Gastrocnemius medialis (tissue), 4 donors: Measurements from ENCODE around the gene PNPLA6. TPM values are rescaled to one million over a fixed set of nuclear protein-coding genes. Genes with fewer than 3 reads are reported as not detected.

Source experiments
- ATAC-seq, 2 donors: fragments of 150-250 bp; one replicate each; pipeline ENCODE4 v1.9.1; 2016
- DNase-seq, 2 donors: peaks; one replicate each; pipeline ENCODE4 v3.0.0-alpha.2; 2019
- H3K27ac ChIP-seq, 4 donors: fragments of 200-600 bp; sonication (generic); 1 replicate in 1 of 4; 2 replicates in 3 of 4; pipeline ENCODE4 v1.5.1; 2016 to 2018; ENCODE audit warnings: mild to moderate bottlenecking in 2 of 4, moderate library complexity in 1 of 4
- H3K27me3 ChIP-seq, 3 donors: fragments of 200-600 bp; sonication (generic) in 2 of 3; 1 replicate in 1 of 3; 2 replicates in 2 of 3; pipeline versions ENCODE4 v1.5.1 to v1.6.0; 2016 to 2019; ENCODE audit warnings: mild to moderate bottlenecking in 1 of 3, moderate library complexity in 1 of 3
- H3K36me3 ChIP-seq, 2 donors: fragments of 200-600 bp; sonication (generic) in 1 of 2; one replicate each; pipeline ENCODE4 v1.5.1; 2017 to 2018
- H3K4me1 ChIP-seq, 2 donors: fragments of 200-600 bp; sonication (generic) in 1 of 2; one replicate each; pipeline ENCODE4 v1.5.1; 2016 to 2017; ENCODE audit warnings: mild to moderate bottlenecking in 2 of 2
- H3K4me3 ChIP-seq, 4 donors: fragments of 200-600 bp; sonication (generic) in 3 of 4; 1 replicate in 1 of 4; 2 replicates in 3 of 4; pipeline ENCODE4 v1.5.1; 2016 to 2019; ENCODE audit warnings: mild to moderate bottlenecking in 2 of 4
- H3K9me3 ChIP-seq, 3 donors: fragments of 200-600 bp; sonication (generic) in 2 of 3; 1 replicate in 1 of 3; 2 replicates in 2 of 3; pipeline ENCODE4 v1.5.1; 2016 to 2019
- CTCF ChIP-seq, 5 experiments: fragments of 450-650 bp in 3 of 5; fragments of 200-600 bp in 2 of 5; sonication (generic) in 2 of 5; IDR thresholded peaks in 4 of 5; conservative IDR thresholded peaks in 1 of 5; 1 replicate in 4 of 5; 2 replicates in 1 of 5; pipeline ENCODE4 v1.5.1; 2016 to 2019; ENCODE audit warnings: antibody characterized with exemption in 5 of 5, mild to moderate bottlenecking in 3 of 5, moderate library complexity in 3 of 5
- POLR2A ChIP-seq, 2 donors: fragments of 450-650 bp; IDR thresholded peaks; one replicate each; pipeline ENCODE4 v1.6.1; 2017; ENCODE audit warnings: antibody characterized with exemption in 2 of 2, mild to moderate bottlenecking in 2 of 2, moderate library complexity in 2 of 2
- in situ Hi-C, 4 donors: fragments of 200-750 bp; cut with MboI; loops; one replicate each; pipeline versions ENCODE4 v1.15.0 to v1.8.0; 2017; ENCODE audit warnings: low sequenced_read_pairs in 4 of 4
- intact Hi-C: fragments of 100-400 bp; cut with DNase I; formaldehyde crosslinking; loops from one replicate; pipeline ENCODE4 v1.15.1; 2023; ENCODE audit warnings: low total_unique reads
- total RNA-seq, 4 donors: library from RNA; depleted of rRNA; stranded (reverse); fragments of >200 nt; gene quantifications; one replicate each; pipeline versions ENCODE4 v1.1.0 to v1.2.3, GENCODE V29; 2016

Gene PNPLA6
- total RNA-seq, 4 donors from 2014 or later: 61.4 to 101 (median 75.1) TPM

GRCh38 chr19:7502552-7502951 lies 33.0 kb upstream of the PNPLA6 start:
- Histone ChIP-seq H3K36me3 (no peaks in the 10 kb centered on the region), H3K4me3 (no peak overlapping the region), H3K4me1 (no peaks in the 10 kb centered on the region), H3K9me3 (no peaks in the 10 kb centered on the region), H3K27me3 (peaks cover 15 to 45% (median 43%) of the 10 kb centered on the region in 3 donors), H3K27ac (no peak overlapping the region)
- DNase-seq (no peak), ATAC-seq (no peak)
- intact Hi-C loops: no loop called here
- TF ChIP-seq CTCF (IDR thresholded peaks at IDR 0.05 in 4 of 5, conservative IDR thresholded peaks at IDR 0.05 in 1 of 5): no peak
- no peak for TF ChIP-seq POLR2A (IDR thresholded peaks at IDR 0.05)
- in situ Hi-C loops: no loop called here

- Histone ChIP-seq H3K27ac (no peak overlapping the region), H3K4me3 (no peak overlapping the region), H3K9me3 (no peaks in the 10 kb centered on the region), H3K4me1 (no peaks in the 10 kb centered on the region), H3K36me3 (no peaks in the 10 kb centered on the region), H3K27me3 (peaks cover 15 to 45% (median 43%) of the 10 kb centered on the region in 3 donors)
- ATAC-seq (no peak), DNase-seq (no peak)
- in situ Hi-C loops: no loop called here
- intact Hi-C loops: no loop called here
- no peak for TF ChIP-seq CTCF (IDR thresholded peaks at IDR 0.05 in 4 of 5, conservative IDR thresholded peaks at IDR 0.05 in 1 of 5)
- TF ChIP-seq POLR2A (IDR thresholded peaks at IDR 0.05): no peak
These were observed 30.8 kb upstream of the PNPLA6 start for GRCh38 chr19:7504684-7505083.

- no peak for DNase-seq
- in situ Hi-C loops: no loop called here
- Histone ChIP-seq H3K4me3 (peak overlapping the region in 2 of 4 donors; percentile 41 to 46), H3K4me1 (no peaks in the 10 kb centered on the region), H3K27me3 (peaks cover 15 to 43% (median 42%) of the 10 kb centered on the region in 3 donors), H3K9me3 (no peaks in the 10 kb centered on the region), H3K27ac (no peak overlapping the region), H3K36me3 (no peaks in the 10 kb centered on the region)
- TF ChIP-seq CTCF (IDR thresholded peaks at IDR 0.05 in 4 of 5, conservative IDR thresholded peaks at IDR 0.05 in 1 of 5): no peak
- TF ChIP-seq POLR2A (IDR thresholded peaks at IDR 0.05): no peak
- no peak for ATAC-seq
- intact Hi-C loops: no loop called here
These were observed 30.2 kb upstream of the PNPLA6 start for GRCh38 chr19:7505288-7505681.

- H3K4me3 ChIP-seq: peak overlapping the region in 2 of 4 donors; percentile 41 to 46
- no peaks in the 10 kb centered on the region for H3K36me3 ChIP-seq
- no peaks in the 10 kb centered on the region for H3K9me3 ChIP-seq
- in situ Hi-C loops: no loop called here
- DNase-seq (no peak), ATAC-seq (peak; percentile 43 to 45)
- no peaks in the 10 kb centered on the region for H3K4me1 ChIP-seq
- intact Hi-C loops: no loop called here
- no peak overlapping the region for H3K27ac ChIP-seq
- H3K27me3 ChIP-seq: peaks cover 15 to 41% (median 36%) of the 10 kb centered on the region in 3 donors
- no peak for TF ChIP-seq POLR2A (IDR thresholded peaks at IDR 0.05)
- TF ChIP-seq CTCF (IDR thresholded peaks at IDR 0.05 in 4 of 5, conservative IDR thresholded peaks at IDR 0.05 in 1 of 5): no peak
These were observed 29.7 kb upstream of the PNPLA6 start for GRCh38 chr19:7505682-7506384.
